Nephron (organoid): ENCODE results near the gene GK.

Experiments used
- H3K27ac Mint-ChIP-seq, 3 experiments: 2 replicates each; pipeline ENCODE4 v1.8.0; 2020; ENCODE audit warnings: mixed read lengths in 3 of 3, mild to moderate bottlenecking in 2 of 3, moderate library complexity in 1 of 3
- H3K27me3 Mint-ChIP-seq: 2 replicates; pipeline ENCODE4 v1.8.0; 2021; ENCODE audit warnings: low read depth, mild to moderate bottlenecking, moderate library complexity, mixed read lengths
- H3K36me3 Mint-ChIP-seq: 2 replicates; pipeline ENCODE4 v1.8.0; 2020; ENCODE audit warnings: low read depth, mixed read lengths
- H3K4me1 Mint-ChIP-seq: 2 replicates; pipeline ENCODE4 v1.8.0; 2020; ENCODE audit warnings: mixed read lengths
- H3K4me3 Mint-ChIP-seq, 3 experiments: 2 replicates each; pipeline ENCODE4 v1.8.0; 2020; ENCODE audit warnings: mild to moderate bottlenecking in 3 of 3, mixed read lengths in 3 of 3, moderate library complexity in 2 of 3
- H3K9me3 Mint-ChIP-seq: 2 replicates; pipeline ENCODE4 v1.8.0; 2020; ENCODE audit warnings: mixed read lengths
- TF ChIP-seq, protein P1 (sequence below), 3 experiments: fragments of 200-600 bp; sonication (generic); IDR thresholded peaks; one replicate each; pipeline ENCODE4 v1.5.0; 2021; ENCODE audit warnings: antibody characterized with exemption in 3 of 3; ENCODE audit not compliant: unreplicated experiment in 3 of 3

Gene GK

DNA sequence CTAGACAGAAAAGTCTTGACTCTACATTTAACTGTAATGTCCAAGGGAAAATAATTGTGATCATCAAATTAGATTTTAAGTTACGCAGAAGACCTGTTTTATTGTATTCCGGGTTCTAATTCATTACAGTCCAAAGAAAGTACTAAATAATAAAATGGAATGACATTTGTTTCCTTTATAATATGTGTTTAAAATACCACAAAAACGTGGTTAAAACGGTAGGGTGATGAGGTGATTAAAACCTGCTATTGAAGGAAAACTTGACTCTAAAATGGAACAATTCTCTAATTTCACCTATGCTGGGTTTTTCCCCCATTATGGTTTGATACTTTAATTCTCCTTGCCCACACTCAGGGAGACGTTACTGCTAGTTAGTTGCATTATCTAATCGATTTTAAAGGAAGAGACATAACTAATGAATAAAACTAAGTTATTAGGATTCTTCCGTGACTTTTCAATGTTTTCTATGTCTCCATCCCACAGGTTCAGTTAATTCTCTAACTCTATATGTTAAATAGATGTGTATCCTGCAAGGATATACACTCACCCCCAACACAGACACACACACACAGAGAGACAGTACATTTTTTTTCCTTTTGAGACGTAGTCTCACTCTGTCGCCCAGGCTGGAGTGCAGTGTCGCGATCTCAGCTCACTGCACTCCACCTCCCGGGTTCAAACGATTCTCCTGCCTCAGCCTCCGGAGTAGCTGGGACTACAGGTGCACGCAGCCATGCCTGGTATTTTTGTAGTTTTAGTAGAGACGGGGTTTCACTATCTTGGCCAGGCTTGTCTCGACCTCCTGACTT is 80.8 kb downstream of the GK start:
- TF ChIP-seq, protein P1, sequence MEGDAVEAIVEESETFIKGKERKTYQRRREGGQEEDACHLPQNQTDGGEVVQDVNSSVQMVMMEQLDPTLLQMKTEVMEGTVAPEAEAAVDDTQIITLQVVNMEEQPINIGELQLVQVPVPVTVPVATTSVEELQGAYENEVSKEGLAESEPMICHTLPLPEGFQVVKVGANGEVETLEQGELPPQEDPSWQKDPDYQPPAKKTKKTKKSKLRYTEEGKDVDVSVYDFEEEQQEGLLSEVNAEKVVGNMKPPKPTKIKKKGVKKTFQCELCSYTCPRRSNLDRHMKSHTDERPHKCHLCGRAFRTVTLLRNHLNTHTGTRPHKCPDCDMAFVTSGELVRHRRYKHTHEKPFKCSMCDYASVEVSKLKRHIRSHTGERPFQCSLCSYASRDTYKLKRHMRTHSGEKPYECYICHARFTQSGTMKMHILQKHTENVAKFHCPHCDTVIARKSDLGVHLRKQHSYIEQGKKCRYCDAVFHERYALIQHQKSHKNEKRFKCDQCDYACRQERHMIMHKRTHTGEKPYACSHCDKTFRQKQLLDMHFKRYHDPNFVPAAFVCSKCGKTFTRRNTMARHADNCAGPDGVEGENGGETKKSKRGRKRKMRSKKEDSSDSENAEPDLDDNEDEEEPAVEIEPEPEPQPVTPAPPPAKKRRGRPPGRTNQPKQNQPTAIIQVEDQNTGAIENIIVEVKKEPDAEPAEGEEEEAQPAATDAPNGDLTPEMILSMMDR (IDR thresholded peaks at IDR 0.05; ENCODE audit: unreplicated experiment in 3 of 3): no peak
- Mint-ChIP-seq H3K9me3 (no peaks in the 10 kb centered on the region), H3K27ac (no peak overlapping the region), H3K36me3 (no peaks in the 10 kb centered on the region), H3K27me3 (peaks cover 3% of the 10 kb centered on the region), H3K4me1 (no peaks in the 10 kb centered on the region), H3K4me3 (no peak overlapping the region)

DNA sequence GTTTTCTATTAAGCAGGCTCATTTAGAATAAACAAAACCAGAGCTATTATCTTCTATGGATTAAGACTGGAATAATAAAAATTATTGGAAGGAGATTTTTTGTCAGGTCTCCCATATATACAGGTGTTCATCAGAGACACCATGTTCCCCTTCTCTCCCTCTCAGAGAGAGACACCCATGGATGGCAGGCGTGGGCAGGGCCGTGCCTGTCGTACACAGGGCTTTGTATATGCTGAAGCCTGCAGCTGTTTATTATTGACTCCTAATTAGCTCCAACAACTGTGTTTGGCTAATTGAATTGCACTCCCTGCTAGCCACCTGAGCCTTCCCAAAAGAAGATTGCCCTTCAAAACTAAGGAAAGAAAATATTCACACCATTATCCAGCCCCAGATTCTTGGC is 81.6 kb downstream of the GK start:
- H3K27ac Mint-ChIP-seq: no peak overlapping the region
- H3K36me3 Mint-ChIP-seq: no peaks in the 10 kb centered on the region
- TF ChIP-seq, protein P1 (IDR thresholded peaks at IDR 0.05; ENCODE audit: unreplicated experiment in 3 of 3): no peak
- H3K27me3 Mint-ChIP-seq: peaks cover 3% of the 10 kb centered on the region
- H3K4me3 Mint-ChIP-seq: no peak overlapping the region
- no peaks in the 10 kb centered on the region for H3K9me3 Mint-ChIP-seq
- no peaks in the 10 kb centered on the region for H3K4me1 Mint-ChIP-seq

DNA sequence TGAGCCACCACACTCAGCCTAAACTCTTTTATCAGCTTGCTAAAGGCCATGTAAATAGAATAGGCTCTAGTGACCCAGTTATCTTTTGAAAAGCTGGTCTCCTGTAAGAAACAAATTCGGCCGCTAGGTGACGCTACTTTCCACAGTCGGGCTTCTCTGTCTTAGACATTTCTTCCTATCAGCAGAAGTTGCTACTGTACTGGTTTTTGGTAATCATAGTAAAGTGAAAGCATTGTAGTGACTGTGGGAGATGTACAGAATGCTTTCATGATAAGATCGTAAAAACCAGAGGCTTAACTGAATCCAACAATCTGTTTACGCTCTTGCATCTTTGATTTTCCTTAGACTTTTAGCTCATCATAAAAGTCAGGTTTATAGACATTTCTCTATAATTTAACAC is 82.6 kb downstream of the GK start:
- TF ChIP-seq, protein P1 (IDR thresholded peaks at IDR 0.05; ENCODE audit: unreplicated experiment in 3 of 3): peak; percentile 61 to 70 (median 69)
- no peaks in the 10 kb centered on the region for H3K9me3 Mint-ChIP-seq
- no peak overlapping the region for H3K27ac Mint-ChIP-seq
- H3K27me3 Mint-ChIP-seq: peaks cover 3% of the 10 kb centered on the region
- no peaks in the 10 kb centered on the region for H3K36me3 Mint-ChIP-seq
- no peak overlapping the region for H3K4me3 Mint-ChIP-seq
- no peaks in the 10 kb centered on the region for H3K4me1 Mint-ChIP-seq

DNA sequence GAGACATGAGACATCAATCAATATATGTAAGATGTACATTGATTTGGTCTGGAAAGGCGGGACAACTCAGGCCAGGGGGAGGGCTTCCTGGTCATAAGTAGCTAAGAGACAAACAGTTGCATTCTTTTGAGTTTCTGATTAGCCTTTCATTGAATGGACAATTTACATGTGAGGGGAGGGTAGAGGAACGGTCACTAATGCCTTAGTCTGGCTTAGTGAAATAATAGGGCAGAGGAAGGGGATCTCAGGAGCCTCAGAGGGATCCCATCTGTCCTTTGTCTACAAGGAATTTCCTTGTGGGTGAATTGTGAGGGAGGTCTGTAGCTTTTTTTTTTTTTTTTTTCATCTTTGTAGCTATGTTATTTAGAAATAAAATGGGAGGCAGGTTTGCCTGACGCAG is 88.3 kb downstream of the GK start:
- no peaks in the 10 kb centered on the region for H3K36me3 Mint-ChIP-seq
- H3K27me3 Mint-ChIP-seq: no peaks in the 10 kb centered on the region
- TF ChIP-seq, protein P1 (IDR thresholded peaks at IDR 0.05; ENCODE audit: unreplicated experiment in 3 of 3): no peak
- H3K4me1 Mint-ChIP-seq: no peaks in the 10 kb centered on the region
- no peak overlapping the region for H3K4me3 Mint-ChIP-seq
- peaks cover 7% of the 10 kb centered on the region for H3K9me3 Mint-ChIP-seq
- H3K27ac Mint-ChIP-seq: no peak overlapping the region

DNA sequence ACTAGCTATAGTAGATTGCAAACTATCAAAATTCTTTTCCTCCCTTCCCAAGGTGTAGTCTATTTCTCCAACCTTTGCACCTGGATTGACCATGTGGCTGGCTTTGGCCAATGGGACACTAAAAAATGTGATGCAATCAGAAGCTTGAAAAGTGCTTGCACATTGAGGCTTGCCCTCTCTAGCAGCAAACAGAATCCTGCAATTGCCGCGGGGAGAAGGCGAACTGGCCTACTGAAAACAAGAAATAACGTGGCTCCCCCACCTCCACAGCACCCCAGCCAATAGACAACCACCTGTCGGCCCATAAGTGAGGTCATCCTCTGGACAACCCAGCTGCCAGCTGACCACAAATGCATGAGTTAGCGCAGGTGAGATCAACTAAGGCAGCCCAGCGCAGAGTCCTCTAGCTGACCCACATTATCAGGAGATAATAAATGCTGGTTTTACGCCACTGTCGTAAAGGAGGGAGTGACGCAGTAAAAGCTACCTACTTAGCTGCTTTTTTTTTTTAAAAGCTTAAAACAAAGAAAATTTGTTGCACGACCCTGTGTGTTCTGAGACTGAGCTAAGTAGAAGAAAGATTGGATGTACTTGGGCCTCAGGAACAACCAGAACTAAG is 95.2 kb downstream of the GK start:
- H3K27me3 Mint-ChIP-seq: no peaks in the 10 kb centered on the region
- H3K27ac Mint-ChIP-seq: no peak overlapping the region
- H3K9me3 Mint-ChIP-seq: peaks cover 10% of the 10 kb centered on the region
- no peak overlapping the region for H3K4me3 Mint-ChIP-seq
- TF ChIP-seq, protein P1 (IDR thresholded peaks at IDR 0.05; ENCODE audit: unreplicated experiment in 3 of 3): no peak
- H3K36me3 Mint-ChIP-seq: no peaks in the 10 kb centered on the region
- no peaks in the 10 kb centered on the region for H3K4me1 Mint-ChIP-seq

DNA sequence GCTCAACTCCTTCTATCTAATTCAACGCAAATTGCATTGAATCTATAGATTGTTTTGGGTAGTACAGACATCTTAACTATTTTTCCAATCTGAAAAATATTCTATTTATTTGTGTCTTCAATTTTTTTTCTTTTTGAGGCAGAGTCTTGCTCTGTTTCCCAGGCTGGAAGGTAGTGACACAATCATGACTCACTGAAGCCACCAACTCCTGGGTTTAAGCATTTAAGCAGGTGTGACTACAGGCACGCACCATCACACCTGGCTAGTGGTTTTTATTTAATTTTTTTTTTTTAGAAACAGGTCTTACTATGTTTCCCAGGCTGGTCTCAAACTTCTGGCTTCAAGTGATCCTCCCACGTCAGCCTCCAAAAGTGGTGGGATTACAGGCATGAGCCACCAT is 98.3 kb downstream of the GK start:
- peaks cover 15% of the 10 kb centered on the region for H3K9me3 Mint-ChIP-seq
- no peaks in the 10 kb centered on the region for H3K4me1 Mint-ChIP-seq
- TF ChIP-seq, protein P1 (IDR thresholded peaks at IDR 0.05; ENCODE audit: unreplicated experiment in 3 of 3): no peak
- no peak overlapping the region for H3K4me3 Mint-ChIP-seq
- no peaks in the 10 kb centered on the region for H3K36me3 Mint-ChIP-seq
- no peak overlapping the region for H3K27ac Mint-ChIP-seq
- H3K27me3 Mint-ChIP-seq: no peaks in the 10 kb centered on the region
